H1 (cell line): ENCODE measurements around the gene TCEA3. TPM values are rescaled to one million over a fixed set of nuclear protein-coding genes. Genes with fewer than 3 reads are reported as not detected.

Experiments used
- ASH2L ChIP-seq: fragments of 200-600, 300-600 bp; sonication (generic); IDR thresholded peaks from one replicate; pipeline ENCODE4 v1.7.1; 2017; ENCODE audit warnings: low read length
- CHD2 ChIP-seq: IDR thresholded peaks from 2 replicates; pipeline ENCODE4 v1.6.1; 2012; ENCODE audit warnings: low read length, improper control_type of control experiment
- CREB1 ChIP-seq: IDR thresholded peaks from 2 replicates; pipeline ENCODE4 v1.6.1; 2012; ENCODE audit warnings: inconsistent platforms
- EP300 ChIP-seq, 2 experiments: IDR thresholded peaks; 1 replicate in 1 of 2; 2 replicates in 1 of 2; pipeline ENCODE4 v1.6.1; 2011 to 2012; ENCODE audit warnings: low read depth in 2 of 2, low read length in 2 of 2, mild to moderate bottlenecking in 2 of 2, borderline replicate concordance in 1 of 2, inconsistent platforms in 1 of 2, moderate library complexity in 1 of 2
- HDAC6 ChIP-seq: IDR thresholded peaks from one replicate; pipeline ENCODE4 v1.7.1; 2012; ENCODE audit warnings: low read depth, mild to moderate bottlenecking, inconsistent platforms, low read length, moderate library complexity
- JUND ChIP-seq: IDR thresholded peaks from 2 replicates; pipeline ENCODE4 v1.6.1; 2011; ENCODE audit warnings: mild to moderate bottlenecking, improper control_type of control experiment, low read length
- RAD21 ChIP-seq, 2 experiments: IDR thresholded peaks in 1 of 2; conservative IDR thresholded peaks in 1 of 2; 2 replicates each; pipeline ENCODE4 v1.6.1; 2011; ENCODE audit warnings: low read depth in 2 of 2, low read length in 2 of 2, improper control_type of control experiment in 1 of 2, inconsistent platforms in 1 of 2, mild to moderate bottlenecking in 1 of 2, moderate library complexity in 1 of 2
- RXRA ChIP-seq: IDR thresholded peaks from 2 replicates; pipeline ENCODE4 v1.6.1; 2011; ENCODE audit warnings: low read depth, mild to moderate bottlenecking, low read length, moderate library complexity; ENCODE audit not compliant: insufficient read depth
- TAF7 ChIP-seq: optimal IDR thresholded peaks from 2 replicates; pipeline ENCODE3; 2011; ENCODE audit warnings: low read depth, mild to moderate bottlenecking, inconsistent platforms, low read length, moderate library complexity, borderline replicate concordance
- TCF12 ChIP-seq: IDR thresholded peaks from 2 replicates; pipeline ENCODE4 v1.6.1; 2011; ENCODE audit warnings: low read depth, mild to moderate bottlenecking, low read length
- polyA plus RNA-seq, 7 experiments: library from polyadenylated mRNA; depleted of rRNA in 3 of 7; stranded (reverse) in 5 of 7; unstranded in 2 of 7; fragments of >200 nt in 5 of 7; fragments of 200-250 nt in 2 of 7; gene quantifications; 1 replicate in 5 of 7; 2 replicates in 1 of 7; 4 replicates in 1 of 7; pipeline versions ENCODE4 v1.2.1 to v1.2.3, GENCODE V29; 2011 to 2013; ENCODE audit warnings: missing spikeins in 2 of 7, mixed read lengths in 2 of 7
- total RNA-seq: library from RNA; stranded (reverse); fragmentation: NEBNext Ultra II Directional; extraction: Animal tissue kit (Norgen Biotek cat#: 25700); gene quantifications from 2 replicates; pipeline ENCODE4 v1.2.1, GENCODE V29; 2021
- TF ChIP-seq, protein P1 (sequence below): fragments of 300-600 bp; sonication (generic); IDR thresholded peaks from 2 replicates; pipeline ENCODE4 v1.7.1; 2012; ENCODE audit warnings: low read length, moderate library complexity, mild to moderate bottlenecking, inconsistent platforms; ENCODE audit not compliant: insufficient replicate concordance
- TF ChIP-seq, protein P2 (sequence below): IDR thresholded peaks from 2 replicates; pipeline ENCODE4 v1.6.1; 2012; ENCODE audit warnings: inconsistent platforms

Gene TCEA3
- total and polyA plus RNA-seq, 2 of the 8 experiments (the other 6 are each of a cell fraction or from before 2014, with no cell fraction given): 0.08 TPM; not detected in 1

DNA sequence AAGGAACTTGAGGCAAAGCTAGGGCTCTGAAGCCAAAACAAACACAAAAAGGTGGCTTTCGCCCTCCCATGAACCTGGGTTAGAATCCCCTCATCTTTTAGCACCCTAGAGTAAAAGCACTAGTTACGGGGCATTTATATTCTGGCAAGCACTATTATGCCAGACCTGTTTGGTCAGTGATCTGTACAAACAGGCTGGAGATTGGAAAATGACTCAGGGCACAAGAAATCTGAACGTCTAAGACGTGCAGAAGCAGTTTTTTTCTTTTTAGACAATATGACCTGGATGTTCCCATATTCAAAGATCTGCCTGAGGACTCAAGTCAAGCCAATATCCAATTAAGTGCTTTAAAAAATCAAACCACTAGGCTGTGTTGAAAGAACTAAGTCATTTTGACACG lies 58.0 kb downstream of the TCEA3 start (continued):
- TF ChIP-seq, protein P1, sequence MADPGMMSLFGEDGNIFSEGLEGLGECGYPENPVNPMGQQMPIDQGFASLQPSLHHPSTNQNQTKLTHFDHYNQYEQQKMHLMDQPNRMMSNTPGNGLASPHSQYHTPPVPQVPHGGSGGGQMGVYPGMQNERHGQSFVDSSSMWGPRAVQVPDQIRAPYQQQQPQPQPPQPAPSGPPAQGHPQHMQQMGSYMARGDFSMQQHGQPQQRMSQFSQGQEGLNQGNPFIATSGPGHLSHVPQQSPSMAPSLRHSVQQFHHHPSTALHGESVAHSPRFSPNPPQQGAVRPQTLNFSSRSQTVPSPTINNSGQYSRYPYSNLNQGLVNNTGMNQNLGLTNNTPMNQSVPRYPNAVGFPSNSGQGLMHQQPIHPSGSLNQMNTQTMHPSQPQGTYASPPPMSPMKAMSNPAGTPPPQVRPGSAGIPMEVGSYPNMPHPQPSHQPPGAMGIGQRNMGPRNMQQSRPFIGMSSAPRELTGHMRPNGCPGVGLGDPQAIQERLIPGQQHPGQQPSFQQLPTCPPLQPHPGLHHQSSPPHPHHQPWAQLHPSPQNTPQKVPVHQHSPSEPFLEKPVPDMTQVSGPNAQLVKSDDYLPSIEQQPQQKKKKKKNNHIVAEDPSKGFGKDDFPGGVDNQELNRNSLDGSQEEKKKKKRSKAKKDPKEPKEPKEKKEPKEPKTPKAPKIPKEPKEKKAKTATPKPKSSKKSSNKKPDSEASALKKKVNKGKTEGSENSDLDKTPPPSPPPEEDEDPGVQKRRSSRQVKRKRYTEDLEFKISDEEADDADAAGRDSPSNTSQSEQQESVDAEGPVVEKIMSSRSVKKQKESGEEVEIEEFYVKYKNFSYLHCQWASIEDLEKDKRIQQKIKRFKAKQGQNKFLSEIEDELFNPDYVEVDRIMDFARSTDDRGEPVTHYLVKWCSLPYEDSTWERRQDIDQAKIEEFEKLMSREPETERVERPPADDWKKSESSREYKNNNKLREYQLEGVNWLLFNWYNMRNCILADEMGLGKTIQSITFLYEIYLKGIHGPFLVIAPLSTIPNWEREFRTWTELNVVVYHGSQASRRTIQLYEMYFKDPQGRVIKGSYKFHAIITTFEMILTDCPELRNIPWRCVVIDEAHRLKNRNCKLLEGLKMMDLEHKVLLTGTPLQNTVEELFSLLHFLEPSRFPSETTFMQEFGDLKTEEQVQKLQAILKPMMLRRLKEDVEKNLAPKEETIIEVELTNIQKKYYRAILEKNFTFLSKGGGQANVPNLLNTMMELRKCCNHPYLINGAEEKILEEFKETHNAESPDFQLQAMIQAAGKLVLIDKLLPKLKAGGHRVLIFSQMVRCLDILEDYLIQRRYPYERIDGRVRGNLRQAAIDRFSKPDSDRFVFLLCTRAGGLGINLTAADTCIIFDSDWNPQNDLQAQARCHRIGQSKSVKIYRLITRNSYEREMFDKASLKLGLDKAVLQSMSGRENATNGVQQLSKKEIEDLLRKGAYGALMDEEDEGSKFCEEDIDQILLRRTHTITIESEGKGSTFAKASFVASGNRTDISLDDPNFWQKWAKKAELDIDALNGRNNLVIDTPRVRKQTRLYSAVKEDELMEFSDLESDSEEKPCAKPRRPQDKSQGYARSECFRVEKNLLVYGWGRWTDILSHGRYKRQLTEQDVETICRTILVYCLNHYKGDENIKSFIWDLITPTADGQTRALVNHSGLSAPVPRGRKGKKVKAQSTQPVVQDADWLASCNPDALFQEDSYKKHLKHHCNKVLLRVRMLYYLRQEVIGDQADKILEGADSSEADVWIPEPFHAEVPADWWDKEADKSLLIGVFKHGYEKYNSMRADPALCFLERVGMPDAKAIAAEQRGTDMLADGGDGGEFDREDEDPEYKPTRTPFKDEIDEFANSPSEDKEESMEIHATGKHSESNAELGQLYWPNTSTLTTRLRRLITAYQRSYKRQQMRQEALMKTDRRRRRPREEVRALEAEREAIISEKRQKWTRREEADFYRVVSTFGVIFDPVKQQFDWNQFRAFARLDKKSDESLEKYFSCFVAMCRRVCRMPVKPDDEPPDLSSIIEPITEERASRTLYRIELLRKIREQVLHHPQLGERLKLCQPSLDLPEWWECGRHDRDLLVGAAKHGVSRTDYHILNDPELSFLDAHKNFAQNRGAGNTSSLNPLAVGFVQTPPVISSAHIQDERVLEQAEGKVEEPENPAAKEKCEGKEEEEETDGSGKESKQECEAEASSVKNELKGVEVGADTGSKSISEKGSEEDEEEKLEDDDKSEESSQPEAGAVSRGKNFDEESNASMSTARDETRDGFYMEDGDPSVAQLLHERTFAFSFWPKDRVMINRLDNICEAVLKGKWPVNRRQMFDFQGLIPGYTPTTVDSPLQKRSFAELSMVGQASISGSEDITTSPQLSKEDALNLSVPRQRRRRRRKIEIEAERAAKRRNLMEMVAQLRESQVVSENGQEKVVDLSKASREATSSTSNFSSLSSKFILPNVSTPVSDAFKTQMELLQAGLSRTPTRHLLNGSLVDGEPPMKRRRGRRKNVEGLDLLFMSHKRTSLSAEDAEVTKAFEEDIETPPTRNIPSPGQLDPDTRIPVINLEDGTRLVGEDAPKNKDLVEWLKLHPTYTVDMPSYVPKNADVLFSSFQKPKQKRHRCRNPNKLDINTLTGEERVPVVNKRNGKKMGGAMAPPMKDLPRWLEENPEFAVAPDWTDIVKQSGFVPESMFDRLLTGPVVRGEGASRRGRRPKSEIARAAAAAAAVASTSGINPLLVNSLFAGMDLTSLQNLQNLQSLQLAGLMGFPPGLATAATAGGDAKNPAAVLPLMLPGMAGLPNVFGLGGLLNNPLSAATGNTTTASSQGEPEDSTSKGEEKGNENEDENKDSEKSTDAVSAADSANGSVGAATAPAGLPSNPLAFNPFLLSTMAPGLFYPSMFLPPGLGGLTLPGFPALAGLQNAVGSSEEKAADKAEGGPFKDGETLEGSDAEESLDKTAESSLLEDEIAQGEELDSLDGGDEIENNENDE: no peak
- TF ChIP-seq TAF7 (no peak), CHD2 (no peak), RAD21 (IDR thresholded peaks at IDR 0.05 in 1 of 2, conservative IDR thresholded peaks at IDR 0.05 in 1 of 2; ENCODE audit: low read depth in 2 of 2, low read length in 2 of 2) (no peak), HDAC6 (no peak), EP300 (IDR thresholded peaks at IDR 0.05; ENCODE audit: borderline replicate concordance in 1 of 2, low read depth in 2 of 2, low read length in 2 of 2) (no peak), ASH2L (no peak), RXRA (no peak), CREB1 (no peak), JUND (no peak), TCF12 (no peak)
- TF ChIP-seq, protein P2, sequence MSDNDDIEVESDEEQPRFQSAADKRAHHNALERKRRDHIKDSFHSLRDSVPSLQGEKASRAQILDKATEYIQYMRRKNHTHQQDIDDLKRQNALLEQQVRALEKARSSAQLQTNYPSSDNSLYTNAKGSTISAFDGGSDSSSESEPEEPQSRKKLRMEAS: no peak
